PFSK-1 (cell line): Measurements from ENCODE around the gene RUNX2.

Experiments
- POLR2AphosphoS5 ChIP-seq: IDR thresholded peaks from 2 replicates; pipeline ENCODE4 v1.6.1; 2012; ENCODE audit warnings: low read depth, mild to moderate bottlenecking, control low read depth, low read length, moderate library complexity
- REST ChIP-seq, 2 experiments: IDR thresholded peaks; 2 replicates each; pipeline versions ENCODE4 v1.6.1 to v1.8.0; 2011 to 2012; ENCODE audit warnings: low read depth in 2 of 2, low read length in 2 of 2, control low read depth in 1 of 2, inconsistent platforms in 1 of 2, mild to moderate bottlenecking in 1 of 2, moderate library complexity in 1 of 2; ENCODE audit not compliant: insufficient read depth in 1 of 2
- TAF1 ChIP-seq: IDR thresholded peaks from 2 replicates; pipeline ENCODE4 v1.6.1; 2012; ENCODE audit warnings: low read length, control low read depth, borderline replicate concordance; ENCODE audit not compliant: insufficient read depth

DNA sequence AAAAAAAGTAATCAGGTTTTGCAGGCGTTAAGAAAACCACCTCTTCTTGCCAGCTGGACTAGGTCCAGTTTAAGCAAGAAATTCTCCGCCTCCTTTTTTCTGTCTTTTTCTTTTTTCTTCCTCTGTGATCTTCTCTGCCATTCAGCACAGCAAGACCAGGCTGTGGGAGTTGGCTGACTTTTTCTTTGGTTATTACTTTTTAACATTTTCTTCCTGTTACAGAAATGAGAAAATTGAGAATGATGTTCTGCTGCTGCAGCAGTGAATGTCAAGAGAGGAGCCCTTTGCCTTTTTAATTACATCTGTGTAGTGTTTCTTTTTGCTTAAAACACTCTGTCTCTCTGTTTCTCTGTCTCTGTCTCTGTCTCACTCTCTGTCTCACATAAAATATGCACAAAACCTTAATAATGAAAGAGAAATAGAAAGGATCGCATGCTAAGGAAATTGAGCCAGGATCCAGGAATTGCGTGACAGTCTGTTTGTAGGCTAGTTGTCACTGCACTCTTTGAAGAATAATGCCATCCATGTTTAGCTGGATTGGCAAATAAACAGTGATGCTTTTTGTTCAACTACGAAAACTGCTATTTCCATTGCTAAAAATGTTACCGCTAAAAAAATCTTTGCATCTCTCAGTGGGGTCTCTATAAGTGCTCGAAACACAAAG lies 152.8 kb downstream of the RUNX2 start:
- TF ChIP-seq POLR2AphosphoS5 (no peak), TAF1 (no peak), REST (IDR thresholded peaks at IDR 0.05; ENCODE audit: insufficient read depth in 1 of 2, low read depth in 2 of 2, low read length in 2 of 2) (no peak)
